HG03045 (cell line): ENCODE results near the gene CBLB.

Experiments used
- ATAC-seq: cut with Tn5 transposase; IDR thresholded peaks from one replicate; pipeline ENCODE4 v1.9.1; 2021; ENCODE audit warnings: mild to moderate bottlenecking, moderate library complexity; ENCODE audit not compliant: unreplicated experiment

The CBLB gene

GRCh38 chr3:105791919-105792786 is 76.7 kb downstream of the CBLB start:
- no peak for ATAC-seq

DNA sequence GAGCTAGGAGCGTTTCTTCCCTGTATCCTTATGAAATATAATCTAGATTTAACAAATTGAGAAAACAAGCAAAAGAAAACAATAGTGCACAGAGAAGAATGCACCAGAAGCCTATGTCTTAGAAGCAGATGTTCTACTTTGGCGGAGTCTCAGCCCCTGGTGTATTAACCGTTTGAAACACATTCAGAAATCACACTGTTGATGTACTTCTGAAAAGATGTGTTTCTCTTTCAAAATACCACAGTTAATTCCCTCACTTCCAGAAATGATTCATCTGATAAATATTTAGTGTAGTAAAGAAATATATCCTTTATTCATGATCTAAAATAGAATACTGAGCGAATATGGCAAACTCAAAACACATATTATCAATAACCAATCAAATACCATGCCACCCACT is 77.7 kb downstream of the CBLB start:
- ATAC-seq, result no peak

- no peak for ATAC-seq
These were observed 78.3 kb downstream of the CBLB start for GRCh38 chr3:105790534-105790933.

- ATAC-seq, result no peak
These were observed 80.2 kb downstream of the CBLB start for GRCh38 chr3:105788593-105788992.

- ATAC-seq, result no peak
These were observed 81.4 kb downstream of the CBLB start for GRCh38 chr3:105787453-105787852.

DNA sequence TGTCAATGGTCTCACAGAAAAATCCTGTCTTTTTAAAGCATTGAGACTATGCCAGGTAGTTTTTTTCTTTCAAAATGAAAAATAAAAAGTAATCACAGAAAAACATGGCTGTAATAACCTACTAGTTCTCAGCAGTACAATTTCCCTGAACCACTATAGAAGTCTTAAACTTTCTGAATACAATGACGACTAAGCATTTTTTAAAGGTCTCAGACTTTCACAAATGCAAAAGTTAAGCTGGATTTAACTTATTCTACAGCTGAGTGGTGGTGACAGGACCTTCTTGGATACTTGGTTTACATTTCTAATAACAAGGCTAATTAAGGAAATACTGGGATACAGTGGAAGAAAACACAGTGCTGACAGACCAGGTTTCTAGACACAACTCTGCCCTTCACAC is 81.8 kb downstream of the CBLB start:
- no peak for ATAC-seq

DNA sequence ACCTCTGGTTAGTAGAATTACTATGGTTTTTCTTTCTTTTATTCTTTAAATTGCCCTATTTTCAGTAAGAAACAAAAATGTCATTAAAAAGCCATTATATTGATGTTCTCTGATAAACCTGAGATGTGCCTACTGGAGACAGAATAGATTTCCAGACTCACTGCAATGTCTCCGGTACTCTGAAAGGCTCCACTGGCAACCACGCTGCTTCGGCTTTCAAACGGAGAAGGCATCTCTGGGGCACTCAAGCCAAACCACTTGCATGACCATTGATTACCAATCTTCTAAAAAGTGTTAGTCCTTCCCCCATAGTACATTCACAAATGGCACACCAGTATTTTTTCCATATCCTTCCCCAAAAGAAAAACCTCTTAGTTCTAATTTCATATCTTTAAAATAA is 82.6 kb downstream of the CBLB start:
- ATAC-seq, result no peak

DNA sequence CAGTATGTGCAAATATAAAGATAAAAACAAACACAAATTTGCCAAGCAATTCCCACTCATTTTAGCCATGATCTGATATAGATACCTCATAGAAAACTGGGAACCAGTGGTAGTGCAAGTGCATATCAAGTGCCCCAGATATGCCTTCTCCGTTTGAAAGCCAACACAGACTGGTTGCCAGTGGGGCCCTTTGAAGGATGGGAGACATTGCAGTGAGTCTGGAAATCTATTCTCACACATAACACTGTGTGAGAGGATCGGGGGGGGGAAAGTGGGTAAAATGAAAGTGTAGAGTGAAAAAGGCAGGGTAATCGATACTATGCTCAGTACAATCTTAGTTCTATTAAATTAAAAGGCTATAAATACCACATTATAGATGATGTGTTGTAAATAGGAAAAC is 83.0 kb downstream of the CBLB start:
- no peak for ATAC-seq

DNA sequence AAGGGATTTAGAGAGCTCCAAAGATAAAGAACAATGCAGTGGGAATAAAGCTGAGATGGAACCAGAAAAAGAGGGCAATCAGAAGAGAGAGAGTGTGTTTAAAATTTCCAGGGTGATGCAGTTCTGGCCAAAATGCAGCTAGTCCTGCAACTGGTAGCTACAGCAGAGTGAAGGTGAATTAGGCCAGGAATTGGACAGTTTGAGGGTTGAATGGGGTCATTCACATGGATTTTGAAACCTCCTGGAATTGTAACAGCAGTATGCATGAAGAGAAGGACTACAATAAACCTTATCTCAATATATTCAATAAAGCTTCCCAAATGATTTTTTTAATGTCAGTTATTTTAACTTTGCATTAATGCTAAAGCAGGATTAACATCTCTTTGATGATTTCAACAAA is 85.2 kb downstream of the CBLB start:
- ATAC-seq, result no peak

DNA sequence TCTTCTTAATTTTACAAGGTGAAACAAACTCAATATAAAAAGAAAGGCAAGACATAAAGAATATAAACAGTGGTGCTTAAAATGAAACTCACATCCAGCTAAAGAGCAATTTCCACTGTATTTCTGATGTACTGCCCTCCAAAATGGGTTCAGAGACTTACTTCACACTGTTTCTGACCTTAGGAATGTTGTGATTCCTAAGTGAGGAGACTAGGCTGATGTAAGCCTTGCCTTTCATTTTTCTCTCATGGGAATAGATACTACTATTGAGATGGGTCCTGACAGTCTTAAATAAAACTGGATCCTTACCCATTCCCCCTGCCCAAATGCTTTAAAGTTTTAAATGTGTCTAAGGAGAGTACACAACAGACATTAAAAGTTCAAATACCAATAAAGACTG is 86.9 kb downstream of the CBLB start:
- no peak for ATAC-seq

DNA sequence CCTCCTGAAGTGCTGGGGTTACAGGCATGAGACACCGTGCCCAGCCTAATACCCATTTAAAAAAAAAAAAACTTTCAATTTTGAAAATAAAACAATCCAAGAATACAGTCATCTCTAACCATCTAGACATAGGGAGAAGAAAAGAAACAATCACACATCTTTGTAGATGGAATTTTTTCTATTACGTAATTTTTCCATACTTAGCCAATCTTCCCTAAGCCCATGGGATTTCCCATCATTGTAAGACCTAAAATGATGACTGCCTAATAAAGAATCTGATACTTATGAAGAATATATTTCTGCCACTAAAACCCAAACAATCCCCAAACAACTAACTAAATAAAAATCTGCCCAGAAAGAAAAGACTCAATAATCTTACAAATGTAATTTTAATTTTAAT is 88.7 kb downstream of the CBLB start:
- ATAC-seq, result no peak

- no peak for ATAC-seq
These were observed 93.4 kb downstream of the CBLB start for GRCh38 chr3:105775368-105775767.

DNA sequence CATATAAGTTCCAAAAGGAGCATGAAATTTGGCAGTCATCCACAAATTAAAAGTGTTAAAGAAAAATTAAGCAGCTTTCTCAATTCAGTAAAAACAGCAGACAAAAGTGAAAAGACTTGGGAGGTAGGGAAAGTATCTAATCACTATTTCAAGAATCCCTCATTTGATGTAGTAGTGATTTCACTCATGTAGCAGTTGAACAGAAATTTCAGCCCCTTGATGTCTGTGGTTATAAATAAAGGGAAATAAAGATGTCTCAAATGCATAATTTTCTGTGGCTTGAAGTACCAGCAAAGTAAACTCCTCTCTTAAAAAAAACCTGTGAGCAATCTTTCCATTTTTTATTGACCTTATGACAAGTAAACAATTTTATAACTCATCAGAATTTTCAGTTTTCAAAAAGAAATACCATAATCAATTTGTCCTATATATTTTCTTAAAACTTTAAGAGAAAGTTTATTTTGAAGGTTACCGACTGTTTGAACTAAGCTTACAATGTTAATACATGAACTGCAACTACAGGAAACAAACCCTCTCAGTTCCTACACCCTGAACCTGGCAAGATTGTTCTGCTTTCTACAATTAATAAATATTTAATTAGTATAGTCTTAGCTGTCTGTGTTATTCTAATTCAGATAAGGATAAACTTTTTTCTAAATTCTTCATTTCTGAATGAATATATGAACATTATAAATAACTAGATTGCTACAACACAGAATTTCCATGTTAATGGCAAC is 94.2 kb downstream of the CBLB start:
- ATAC-seq, result no peak

DNA sequence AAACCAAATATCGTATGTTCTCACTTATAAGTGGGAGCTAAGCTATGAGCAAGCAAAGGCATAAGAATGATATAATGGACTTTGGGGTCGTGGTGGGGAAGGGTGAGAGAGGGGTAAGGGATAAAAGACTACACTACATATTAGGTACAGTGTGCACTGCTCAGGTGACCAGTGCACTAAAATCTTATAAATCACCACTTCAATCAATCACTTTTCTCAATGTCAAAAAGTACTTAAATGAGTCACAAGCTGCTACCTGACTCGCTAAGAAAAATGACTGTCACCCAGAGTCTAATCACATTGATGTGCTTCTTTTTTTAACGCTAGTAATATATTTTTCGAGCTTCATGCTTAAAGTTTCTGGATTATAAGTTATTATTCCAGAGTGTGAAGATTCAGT is 95.5 kb downstream of the CBLB start:
- ATAC-seq, result no peak

- ATAC-seq, result no peak
These were observed 96.2 kb downstream of the CBLB start for GRCh38 chr3:105772635-105773034.

- no peak for ATAC-seq
These were observed 97.4 kb downstream of the CBLB start for GRCh38 chr3:105771392-105771791.

DNA sequence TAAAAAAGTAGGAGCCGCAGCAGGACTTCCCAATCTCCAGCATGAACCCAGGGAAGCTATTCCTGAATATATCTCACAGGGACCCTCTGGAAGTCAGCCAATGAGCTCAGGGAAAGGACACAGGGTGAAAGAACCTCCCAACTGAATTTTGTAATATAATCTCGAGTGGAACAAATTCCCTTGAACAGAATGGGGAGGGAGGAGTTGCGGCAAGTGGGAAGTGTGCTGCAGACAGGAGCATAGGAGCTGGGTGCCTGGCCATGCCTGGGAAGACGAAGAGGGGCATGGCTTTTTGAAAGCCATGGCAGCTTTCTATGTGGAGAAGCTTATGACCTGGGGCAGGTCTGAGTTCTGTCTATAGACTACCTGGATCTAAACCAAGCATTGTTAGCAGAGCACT is 98.4 kb downstream of the CBLB start:
- no peak for ATAC-seq

GRCh38 chr3:105767776-105768175 is 101.0 kb downstream of the CBLB start:
- no peak for ATAC-seq

- no peak for ATAC-seq
These were observed 101.6 kb downstream of the CBLB start for GRCh38 chr3:105767216-105767615.

- no peak for ATAC-seq
These were observed 103.5 kb downstream of the CBLB start for GRCh38 chr3:105765308-105765639.

GRCh38 chr3:105764378-105765307 is 104.2 kb downstream of the CBLB start:
- ATAC-seq, result no peak
